B cell (primary cell): ENCODE measurements around the gene ZSCAN20. TPM values are rescaled to one million over a fixed set of nuclear protein-coding genes. Genes with fewer than 3 reads are reported as not detected.

Source experiments
- ATAC-seq: fragments of 200-7000 bp; cut with Tn5 transposase; one replicate; pipeline ENCODE4 v1.10.0; 2021; ENCODE audit warnings: low read depth, mild to moderate bottlenecking, moderate number of reproducible peaks, moderate library complexity
- CTCF ChIA-PET: fragments of 350-600 bp; sonication (Branson Sonifier 250); formaldehyde crosslinking; loops from one replicate; lab custom pipeline; 2021; ENCODE audit warnings: antibody characterized with exemption, inconsistent platforms; lab: Charles Lee
- POLR2A ChIA-PET: fragments of 350-600 bp; sonication (Branson Sonifier 250); formaldehyde crosslinking; loops from one replicate; lab custom pipeline; 2021; ENCODE audit warnings: antibody characterized with exemption; lab: Charles Lee
- DNase-seq: peaks from one replicate; pipeline ENCODE4 v3.0.0; 2013
- H2AFZ ChIP-seq: 2 replicates; pipeline ENCODE4 v1.6.1; 2012; ENCODE audit warnings: mild to moderate bottlenecking, low read depth, low read length; ENCODE audit not compliant: insufficient read depth, poor library complexity, severe bottlenecking
- H3K27ac ChIP-seq, 2 donors: 1 replicate in 1 of 2; 2 replicates in 1 of 2; pipeline ENCODE4 v1.5.1; 2012 to 2013; ENCODE audit warnings: low read length in 2 of 2, mild to moderate bottlenecking in 2 of 2, moderate library complexity in 1 of 2
- H3K27me3 ChIP-seq, 4 experiments: fragments of 200-600 bp in 1 of 4; sonication (generic) in 1 of 4; replicated peaks in 1 of 4; 1 replicate in 2 of 4; 2 replicates in 2 of 4; pipeline versions ENCODE4 v1.6.1 to v1.7.0; 2013 to 2016; ENCODE audit warnings: low read length in 3 of 4, mild to moderate bottlenecking in 2 of 4, mixed read lengths in 1 of 4, moderate library complexity in 1 of 4; ENCODE audit not compliant: insufficient read depth in 4 of 4, control insufficient read depth in 3 of 4; ENCODE audit errors: control extremely low read depth in 1 of 4
- H3K36me3 ChIP-seq, 2 experiments: replicated peaks in 1 of 2; 1 replicate in 1 of 2; 2 replicates in 1 of 2; pipeline versions ENCODE4 v1.6.1 to v1.7.1; 2013; ENCODE audit warnings: low read length in 1 of 2; ENCODE audit not compliant: insufficient read depth in 2 of 2, control insufficient read depth in 1 of 2; ENCODE audit errors: control extremely low read depth in 1 of 2, extremely low read depth in 1 of 2
- H3K4me1 ChIP-seq, 2 donors: fragments of 200-600 bp in 1 of 2; sonication (generic) in 1 of 2; 1 replicate in 1 of 2; 2 replicates in 1 of 2; pipeline versions ENCODE4 v1.5.1 to v1.6.1; 2013 to 2017; ENCODE audit warnings: low read length in 2 of 2; ENCODE audit not compliant: control insufficient read depth in 2 of 2, insufficient read depth in 2 of 2
- H3K4me2 ChIP-seq: replicated peaks from 2 replicates; pipeline ENCODE3; 2012; ENCODE audit warnings: mild to moderate bottlenecking, low read depth, low read length; ENCODE audit not compliant: poor library complexity, severe bottlenecking
- H3K4me3 ChIP-seq, 5 experiments: fragments of 200-600 bp in 1 of 5; sonication (generic) in 1 of 5; 1 replicate in 3 of 5; 2 replicates in 2 of 5; pipeline versions ENCODE4 v1.5.1 to v1.7.0; 2011 to 2016; ENCODE audit warnings: low read length in 4 of 5, mild to moderate bottlenecking in 4 of 5, low read depth in 2 of 5, control low read depth in 1 of 5, moderate library complexity in 1 of 5; ENCODE audit not compliant: insufficient read depth in 1 of 5; ENCODE audit errors: control extremely low read depth in 1 of 5, extremely low read depth in 1 of 5
- H3K79me2 ChIP-seq: fragments of 200-600 bp; sonication (generic); one replicate; pipeline ENCODE4 v1.6.0; 2016; ENCODE audit warnings: low read length; ENCODE audit not compliant: control insufficient read depth, insufficient read depth
- H3K9ac ChIP-seq: fragments of 200-600 bp; sonication (generic); 2 replicates; pipeline ENCODE4 v1.6.1; 2017; ENCODE audit warnings: mild to moderate bottlenecking, low read length, moderate library complexity
- H3K9me3 ChIP-seq, 3 donors: one replicate each; pipeline versions ENCODE4 v1.6.1 to v1.7.1; 2013; ENCODE audit warnings: low read length in 2 of 3; ENCODE audit not compliant: control insufficient read depth in 2 of 3, insufficient read depth in 1 of 3; ENCODE audit errors: control extremely low read depth in 1 of 3
- H4K20me1 ChIP-seq: 2 replicates; pipeline ENCODE4 v1.6.0; 2012; ENCODE audit warnings: mild to moderate bottlenecking, low read length; ENCODE audit not compliant: insufficient read depth, control insufficient read depth, poor library complexity, severe bottlenecking
- H3K27ac Mint-ChIP-seq: one replicate; pipeline ENCODE4 v1.8.0; 2021; ENCODE audit warnings: mixed read lengths
- H3K27me3 Mint-ChIP-seq: one replicate; pipeline ENCODE4 v1.8.0; 2021; ENCODE audit warnings: mixed read lengths
- H3K4me1 Mint-ChIP-seq: one replicate; pipeline ENCODE4 v1.8.0; 2021; ENCODE audit warnings: mixed read lengths
- H3K4me3 Mint-ChIP-seq: one replicate; pipeline ENCODE4 v1.8.0; 2021; ENCODE audit warnings: mixed read lengths
- H3K9me3 Mint-ChIP-seq: one replicate; pipeline ENCODE4 v1.8.0; 2022; ENCODE audit warnings: mixed read lengths; ENCODE audit not compliant: insufficient read depth
- CTCF ChIP-seq: fragments of 200-600 bp; IDR thresholded peaks from one replicate; pipeline ENCODE4 v1.8.0; 2022; ENCODE audit warnings: antibody characterized with exemption, mild to moderate bottlenecking
- EZH2 ChIP-seq: IDR thresholded peaks from 2 replicates; pipeline ENCODE4 v1.6.1; 2012; ENCODE audit warnings: borderline replicate concordance, low read depth, mild to moderate bottlenecking, moderate library complexity, low read length; ENCODE audit not compliant: insufficient read depth, poor library complexity, severe bottlenecking
- WGBS: methylation state at CpG from one replicate; pipeline ENCODE4 v1.1.5; 2013; ENCODE audit warnings: missing lambda C conversion rate; ENCODE audit not compliant: insufficient coverage; 5-methylcytosine and 5-hydroxymethylcytosine counted together
- intact Hi-C: fragments of 100-400 bp; cut with micrococcal nuclease; formaldehyde crosslinking; loops from one replicate; pipeline ENCODE4 v1.10.0; 2022
- polyA plus RNA-seq: library from polyadenylated mRNA; depleted of rRNA; stranded (reverse); fragments of >200 nt; gene quantifications from 2 replicates; pipeline ENCODE4 v1.2.3, GENCODE V29; 2012
- total RNA-seq, 2 donors: library from RNA; stranded (reverse); fragments of 120-200 nt in 1 of 2; gene quantifications; 1 replicate in 1 of 2; 2 replicates in 1 of 2; pipeline versions ENCODE4 v1.2.3 to v1.2.4, GENCODE V29; 2013 to 2022

The ZSCAN20 gene
- total and polyA plus RNA-seq, 2 donors (not counting 1 experiment from before 2014, with no cell fraction given): 0.18 to 3.7 TPM

- Histone ChIP-seq H3K27me3 (peaks cover 0 to 11% (median 4%) of the 10 kb centered on the region in 4 experiments), H3K27ac (no peak overlapping the region), H3K4me3 (no peak overlapping the region), H4K20me1 (no peaks in the 10 kb centered on the region), H3K4me1 (no peaks in the 10 kb centered on the region), H3K79me2 (no peaks in the 10 kb centered on the region), H3K9me3 (no peaks in the 10 kb centered on the region), H3K4me2 (no peak overlapping the region), H3K36me3 (no peaks in the 10 kb centered on the region), H3K9ac (no peak overlapping the region), H2AFZ (no peak overlapping the region)
- CTCF ChIA-PET: interaction anchor here (2.6 kb wide), 1 partner anchor 15 kb away, joined by 8 read pairs; no protein-coding TSS in a partner anchor
- H3K4me3 Mint-ChIP-seq: no peak overlapping the region
- no peak for TF ChIP-seq CTCF
- no peak for TF ChIP-seq EZH2
- ATAC-seq (no peak), DNase-seq (no peak)
- no peaks in the 10 kb centered on the region for H3K4me1 Mint-ChIP-seq
- no peak overlapping the region for H3K27ac Mint-ChIP-seq
- no peaks in the 10 kb centered on the region for H3K9me3 Mint-ChIP-seq
- WGBS: 83% methylated on average over 4 of the region's 6 CpGs
- peaks cover 52% of the 10 kb centered on the region for H3K27me3 Mint-ChIP-seq
- POLR2A ChIA-PET: no interaction called here
- intact Hi-C loops: no loop called here
These were observed 31.2 kb upstream of the ZSCAN20 start for GRCh38 chr1:33441088-33441745.

- POLR2A ChIA-PET: no interaction called here
- Mint-ChIP-seq H3K27me3 (peaks cover 49% of the 10 kb centered on the region), H3K27ac (no peak overlapping the region), H3K9me3 (no peaks in the 10 kb centered on the region), H3K4me3 (no peak overlapping the region), H3K4me1 (no peaks in the 10 kb centered on the region)
- H3K4me2 ChIP-seq: no peak overlapping the region
- no peak overlapping the region for H3K4me3 ChIP-seq
- CTCF ChIA-PET: interaction anchor here (0.5 to 2.6 kb wide), 3 partner anchors 14 to 24 kb away, joined by 3 to 8 read pairs (median 3); no protein-coding TSS in a partner anchor
- TF ChIP-seq CTCF: no peak
- TF ChIP-seq EZH2: no peak
- 80% methylated on average over 1 of the region's 1 CpG for WGBS
- no peaks in the 10 kb centered on the region for H3K36me3 ChIP-seq
- no peak for DNase-seq
- ATAC-seq: no peak
- H3K79me2 ChIP-seq: no peaks in the 10 kb centered on the region
- H4K20me1 ChIP-seq: no peaks in the 10 kb centered on the region
- no peaks in the 10 kb centered on the region for H3K9me3 ChIP-seq
- no peaks in the 10 kb centered on the region for H3K4me1 ChIP-seq
- intact Hi-C loops: no loop called here
- peaks cover 0 to 13% (median 4%) of the 10 kb centered on the region in 4 experiments for H3K27me3 ChIP-seq
- H2AFZ ChIP-seq: no peak overlapping the region
- no peak overlapping the region for H3K27ac ChIP-seq
- H3K9ac ChIP-seq: no peak overlapping the region
These were observed 30.3 kb upstream of the ZSCAN20 start for GRCh38 chr1:33442141-33442540.
